ENCODE data around the gene MIPEP.

DNA sequence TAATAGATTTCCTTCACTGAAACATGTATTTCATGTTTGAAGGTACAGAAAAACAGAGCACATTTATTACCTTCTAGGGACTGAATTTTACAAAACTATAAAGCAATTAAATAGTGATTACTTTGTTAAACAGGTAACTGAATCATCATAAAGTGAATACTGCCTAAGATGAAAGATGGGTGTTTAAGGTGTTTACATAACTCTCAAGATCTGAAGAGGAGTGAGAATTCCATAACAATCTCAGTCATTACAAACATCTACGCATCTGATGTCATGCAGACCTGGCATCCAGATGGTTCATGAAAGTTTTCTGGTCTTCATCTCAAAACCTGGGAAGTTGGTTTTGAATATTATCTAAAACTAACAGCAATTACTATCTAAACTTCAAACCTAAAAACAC is 80.4 kb downstream of the MIPEP start:
- TF ChIP-seq POLR2A (IDR thresholded peaks at IDR 0.05; ENCODE audit: low read depth, low read length) = no peak
- no peak for TF ChIP-seq TAF1 (IDR thresholded peaks at IDR 0.05; ENCODE audit: borderline replicate concordance, low read depth, low read length)
- TF ChIP-seq POLR2AphosphoS5 (IDR thresholded peaks at IDR 0.05; ENCODE audit: low read depth, low read length) = no peak

Data from GM12892 (cell line).